ENCODE data around the gene EXOC4.

DNA sequence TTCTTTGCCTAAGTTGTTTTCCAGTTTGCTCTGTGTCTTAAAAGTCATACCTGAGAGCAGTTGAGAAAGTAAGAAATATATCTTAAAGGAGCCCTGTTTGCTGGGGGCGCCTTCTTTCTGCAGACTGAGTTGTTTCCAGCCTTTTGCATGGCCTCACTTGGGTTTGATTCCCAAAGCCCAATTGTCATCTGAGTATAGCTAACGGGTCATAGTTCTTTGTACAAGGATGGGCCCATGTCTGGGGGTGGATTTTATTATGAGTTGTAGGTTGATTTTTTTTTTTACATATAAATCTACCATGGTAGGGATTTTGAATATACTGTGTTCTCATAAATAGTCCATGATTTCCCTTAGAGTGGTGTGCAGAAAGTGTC, 555.6 kb downstream of the EXOC4 start:
- TF ChIP-seq CTCF (conservative IDR thresholded peaks at IDR 0.05 in 1 of 2, IDR thresholded peaks at IDR 0.05 in 1 of 2; ENCODE audit: low read depth in 1 of 2, low read length in 2 of 2) = no peak
- no peak for TF ChIP-seq EZH2 (IDR thresholded peaks at IDR 0.05; ENCODE audit: low read length, missing control alignments)

Data from fibroblast of lung (primary cell).